CD4-positive, alpha-beta T cell (primary cell): ENCODE measurements around the gene SPC24. TPM values are rescaled to one million over a fixed set of nuclear protein-coding genes. Genes with fewer than 3 reads are reported as not detected.
A peak's percentile ranks its signal among the peaks of the same experiment; 100 is the strongest.

Experiments used
- ATAC-seq: fragments of 200-7000 bp; cut with Tn5 transposase; one replicate; pipeline ENCODE4 v1.10.0; 2022; ENCODE audit warnings: mild to moderate bottlenecking; ENCODE audit not compliant: poor library complexity
- CTCF ChIA-PET: fragments of 350-600 bp; sonication (Branson Sonifier 250); formaldehyde crosslinking; loops from one replicate; lab custom pipeline; 2021; ENCODE audit warnings: antibody characterized with exemption, inconsistent platforms; lab: Charles Lee
- POLR2A ChIA-PET: fragments of 350-600 bp; sonication (Branson Sonifier 250); formaldehyde crosslinking; loops from one replicate; lab custom pipeline; 2021; ENCODE audit warnings: antibody characterized with exemption, inconsistent platforms; lab: Charles Lee
- DNase-seq, 14 experiments: peaks; one replicate each; pipeline ENCODE4 v3.0.0-alpha.2; 2013 to 2020; ENCODE audit warnings: mixed read lengths in 2 of 14
- H3K27ac ChIP-seq, 2 donors: one replicate each; pipeline versions ENCODE4 v1.5.1 to v1.7.0; 2013; ENCODE audit warnings: low read length in 2 of 2, low read depth in 1 of 2, mild to moderate bottlenecking in 1 of 2
- H3K27me3 ChIP-seq, 2 experiments: 1 replicate in 1 of 2; 2 replicates in 1 of 2; pipeline versions ENCODE4 v1.6.1 to v1.7.0; 2013; ENCODE audit warnings: low read length in 2 of 2, control low read depth in 1 of 2, mild to moderate bottlenecking in 1 of 2, moderate library complexity in 1 of 2; ENCODE audit not compliant: insufficient read depth in 2 of 2, control insufficient read depth in 1 of 2
- H3K36me3 ChIP-seq: one replicate; pipeline ENCODE4 v1.6.1; 2013; ENCODE audit warnings: low read length, control low read depth; ENCODE audit not compliant: insufficient read depth
- H3K4me1 ChIP-seq: one replicate; pipeline ENCODE4 v1.6.1; 2013; ENCODE audit warnings: low read length, control low read depth; ENCODE audit not compliant: insufficient read depth
- H3K4me3 ChIP-seq: one replicate; pipeline ENCODE4 v1.5.1; 2013; ENCODE audit warnings: mild to moderate bottlenecking, low read length, moderate library complexity
- H3K9me3 ChIP-seq, 2 experiments: 1 replicate in 1 of 2; 2 replicates in 1 of 2; pipeline versions ENCODE4 v1.6.1 to v1.7.0; 2013; ENCODE audit warnings: low read length in 2 of 2, mild to moderate bottlenecking in 2 of 2, control low read depth in 1 of 2, moderate library complexity in 1 of 2; ENCODE audit not compliant: control insufficient read depth in 1 of 2, insufficient read depth in 1 of 2
- H3K27ac Mint-ChIP-seq: one replicate; pipeline ENCODE4 v1.8.0; 2020; ENCODE audit warnings: mixed read lengths
- H3K27me3 Mint-ChIP-seq: one replicate; pipeline ENCODE4 v1.8.0; 2021; ENCODE audit warnings: mixed read lengths
- H3K36me3 Mint-ChIP-seq: one replicate; pipeline ENCODE4 v1.8.0; 2021; ENCODE audit warnings: low read depth, mixed read lengths
- H3K4me1 Mint-ChIP-seq: one replicate; pipeline ENCODE4 v1.8.0; 2021; ENCODE audit warnings: low read depth, mixed read lengths
- H3K4me3 Mint-ChIP-seq: one replicate; pipeline ENCODE4 v1.8.0; 2020; ENCODE audit warnings: mild to moderate bottlenecking, mixed read lengths
- H3K9me3 Mint-ChIP-seq: one replicate; pipeline ENCODE4 v1.8.0; 2020; ENCODE audit warnings: mixed read lengths
- intact Hi-C, 2 experiments: fragments of 100-400 bp; cut with DNase I in 1 of 2; cut with micrococcal nuclease in 1 of 2; formaldehyde crosslinking; loops; one replicate each; pipeline versions ENCODE4 v1.15.1 to v1.9.0; 2023 to 2025; cut with DNase I, micrococcal nuclease
- microRNA-seq: library from miRNA; unstranded; fragments of <30 nt; microRNA quantifications from one replicate; pipeline ENCODE4 v1.2.0, GENCODE V29; 2021; ENCODE audit warnings: borderline microRNAs expressed, borderline replicate concordance
- total RNA-seq, 174 experiments: library from RNA in 2 of 174; stranded (reverse) in 2 of 174; gene quantifications; one replicate each; pipeline ENCODE4 v1.2.3 and lab custom pipeline; 2021 to 2026
- TF ChIP-seq, protein P1 (sequence below): fragments of 200-600 bp; IDR thresholded peaks from one replicate; pipeline ENCODE4 v1.8.0; 2022; ENCODE audit warnings: antibody characterized with exemption, mild to moderate bottlenecking

SPC24 gene
- total RNA-seq, 2 experiments from 2014 or later, result 0.59 to 1.5 TPM

DNA sequence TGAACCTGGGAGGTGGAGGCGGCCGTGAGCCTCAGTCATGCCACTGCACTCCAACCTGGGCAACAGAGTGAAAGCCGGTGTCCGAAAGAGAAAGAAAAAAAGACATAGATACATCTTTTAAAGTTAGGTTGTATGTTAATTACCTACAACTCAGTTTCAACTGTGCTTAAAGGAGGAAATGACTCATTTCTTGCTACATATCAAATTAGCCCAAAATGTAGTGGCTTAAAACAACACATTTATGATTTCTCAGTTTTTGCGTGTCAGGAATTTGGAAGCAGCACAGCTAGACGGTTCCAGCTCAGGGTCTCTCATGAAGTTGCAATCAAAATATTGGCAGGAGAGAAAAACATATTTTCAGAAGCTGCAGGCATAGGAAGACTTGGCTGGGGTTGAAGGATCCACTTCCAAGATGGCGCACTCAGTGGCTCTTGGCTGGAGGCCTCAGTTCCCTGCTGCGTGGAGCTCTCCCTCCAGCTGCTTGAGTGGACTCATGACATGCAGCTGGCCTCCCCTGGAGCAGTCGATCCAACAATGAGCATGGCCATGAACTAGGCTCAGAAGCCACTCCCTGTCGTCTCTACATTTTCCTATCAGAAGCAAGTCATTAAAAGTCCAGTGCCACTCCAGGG, 59.3 kb downstream of the SPC24 start:
- Mint-ChIP-seq H3K4me1 (peaks cover 34% of the 10 kb centered on the region), H3K27me3 (no peaks in the 10 kb centered on the region), H3K27ac (peak overlapping the region; percentile 84), H3K4me3 (peak overlapping the region; percentile 18), H3K9me3 (peaks cover 2% of the 10 kb centered on the region), H3K36me3 (peaks cover 27% of the 10 kb centered on the region)
- CTCF ChIA-PET, result interaction anchor here (1.3 to 4.5 kb wide), 3 partner anchors 30 to 160 kb away, joined by 3 to 20 read pairs (median 12); no protein-coding TSS in a partner anchor
- POLR2A ChIA-PET, result interaction anchor here (0.6 to 1.7 kb wide), 3 partner anchors 10 to 57 kb away, joined by 3 to 5 read pairs (median 4); no protein-coding TSS in a partner anchor
- peak overlapping the region; percentile 3 for H3K4me3 ChIP-seq
- H3K27ac ChIP-seq, result peak overlapping the region; percentile 79 to 89
- peak in 6 of 14 experiments; percentile 5 to 71 (median 50) for DNase-seq
- peaks cover 12% of the 10 kb centered on the region for H3K36me3 ChIP-seq
- TF ChIP-seq, protein P1, sequence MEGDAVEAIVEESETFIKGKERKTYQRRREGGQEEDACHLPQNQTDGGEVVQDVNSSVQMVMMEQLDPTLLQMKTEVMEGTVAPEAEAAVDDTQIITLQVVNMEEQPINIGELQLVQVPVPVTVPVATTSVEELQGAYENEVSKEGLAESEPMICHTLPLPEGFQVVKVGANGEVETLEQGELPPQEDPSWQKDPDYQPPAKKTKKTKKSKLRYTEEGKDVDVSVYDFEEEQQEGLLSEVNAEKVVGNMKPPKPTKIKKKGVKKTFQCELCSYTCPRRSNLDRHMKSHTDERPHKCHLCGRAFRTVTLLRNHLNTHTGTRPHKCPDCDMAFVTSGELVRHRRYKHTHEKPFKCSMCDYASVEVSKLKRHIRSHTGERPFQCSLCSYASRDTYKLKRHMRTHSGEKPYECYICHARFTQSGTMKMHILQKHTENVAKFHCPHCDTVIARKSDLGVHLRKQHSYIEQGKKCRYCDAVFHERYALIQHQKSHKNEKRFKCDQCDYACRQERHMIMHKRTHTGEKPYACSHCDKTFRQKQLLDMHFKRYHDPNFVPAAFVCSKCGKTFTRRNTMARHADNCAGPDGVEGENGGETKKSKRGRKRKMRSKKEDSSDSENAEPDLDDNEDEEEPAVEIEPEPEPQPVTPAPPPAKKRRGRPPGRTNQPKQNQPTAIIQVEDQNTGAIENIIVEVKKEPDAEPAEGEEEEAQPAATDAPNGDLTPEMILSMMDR, result no peak
- no peaks in the 10 kb centered on the region for H3K27me3 ChIP-seq
- intact Hi-C loops, result loop anchor here in 1 of 2 experiments (10.0 kb wide), 1 partner anchor 132 kb away; the partner anchor contains the start of gene SMARCA4
- peak; percentile 13 for ATAC-seq
- peaks cover 0 to 3% of the 10 kb centered on the region in 2 experiments for H3K9me3 ChIP-seq
- peaks cover 63% of the 10 kb centered on the region for H3K4me1 ChIP-seq

Small RNAs within 50 kb of the gene (microRNA-seq; reads per million reads assigned to microRNA genes)
- not detected for gene MIR6886

Other genes with a start within 250 kb of the SPC24 start
- 10 to 100 TPM; 21.1 to 21.7 TPM for gene YIPF2, start 227.1 kb downstream of the SPC24 start, total RNA-seq
- 10 to 100 TPM; 22.6 to 24.8 TPM for gene TIMM29, start 227.0 kb downstream of the SPC24 start, total RNA-seq
- 10 to 100 TPM; 69.6 to 74.5 TPM for gene SMARCA4, start 194.8 kb downstream of the SPC24 start, total RNA-seq
- 10 to 100 TPM; 32.5 to 34.0 TPM for gene LDLR, start 66.3 kb downstream of the SPC24 start, total RNA-seq
- gene KANK2, start 41.8 kb upstream of the SPC24 start, total RNA-seq, result not detected
- gene ANGPTL8, start 83.8 kb upstream of the SPC24 start, total RNA-seq, result not detected
- under 1 TPM; 0.14 to 0.38 TPM for gene DOCK6, start 106.7 kb upstream of the SPC24 start, total RNA-seq
- gene TSPAN16, start 140.4 kb upstream of the SPC24 start, total RNA-seq, result not detected
- gene RAB3D, start 183.9 kb upstream of the SPC24 start, total RNA-seq, result 1 to 10 TPM; 1.2 to 2.2 TPM
- gene TMEM205, start 190.5 kb upstream of the SPC24 start, total RNA-seq, result 10 to 100 TPM in 1 of 2 experiments, 1 to 10 TPM in 1; 8.8 to 10.4 TPM
- 10 to 100 TPM; 35.5 to 42.4 TPM for gene CCDC159, start 190.7 kb upstream of the SPC24 start, total RNA-seq
- gene PLPPR2, start 199.7 kb upstream of the SPC24 start, total RNA-seq, result 1 to 10 TPM; 8.2 TPM
- 1 to 10 TPM; 2.6 to 2.7 TPM for gene SWSAP1, start 218.9 kb upstream of the SPC24 start, total RNA-seq
- 10 to 100 TPM; 10.9 to 11.3 TPM for gene EPOR, start 228.5 kb upstream of the SPC24 start, total RNA-seq